H1 (cell line): ENCODE data around the gene NT5C1A. TPM values are rescaled to one million over a fixed set of nuclear protein-coding genes. Genes with fewer than 3 reads are reported as not detected.

ENCODE experiments used
- CTCF ChIA-PET: fragments of 300-600 bp; sonication (Branson Sonifier 250); formaldehyde crosslinking; loops from one replicate; lab custom pipeline; 2021; ENCODE audit not compliant: partially characterized antibody; lab: Charles Lee
- POLR2A ChIA-PET: fragments of 300-600 bp; sonication (Branson Sonifier 250); formaldehyde crosslinking; loops from one replicate; lab custom pipeline; 2021; ENCODE audit warnings: inconsistent platforms; ENCODE audit not compliant: partially characterized antibody; lab: Charles Lee
- DNase-seq, 2 experiments: peaks; one replicate each; pipeline versions ENCODE4 v3.0.0 to v3.0.0-alpha.2; 2010 to 2022; ENCODE audit warnings: low spot score in 2 of 2, low read depth in 1 of 2, mixed read lengths in 1 of 2
- FAIRE-seq: peaks from 2 replicates; lab custom pipeline; 2011; peaks lifted over from hg19 to GRCh38; lab: Jason Lieb, UNC
- H2AFZ ChIP-seq: 2 replicates; pipeline ENCODE4 v1.8.1; 2012; ENCODE audit warnings: low read length, inconsistent platforms
- H2AK5ac ChIP-seq: 2 replicates; pipeline ENCODE4 v1.6.1; 2013; ENCODE audit warnings: low read depth, low read length
- H2BK120ac ChIP-seq: replicated peaks from 2 replicates; pipeline ENCODE3; 2013; ENCODE audit warnings: low read depth, low read length, inconsistent platforms
- H2BK12ac ChIP-seq: 2 replicates; pipeline ENCODE4 v1.6.1; 2013; ENCODE audit warnings: low read depth, low read length
- H2BK15ac ChIP-seq: 2 replicates; pipeline ENCODE4 v1.6.1; 2013; ENCODE audit warnings: low read length
- H2BK20ac ChIP-seq: 2 replicates; pipeline ENCODE4 v1.6.1; 2013; ENCODE audit warnings: low read length
- H2BK5ac ChIP-seq: 2 replicates; pipeline ENCODE4 v1.6.1; 2013; ENCODE audit warnings: low read depth, low read length
- H3K14ac ChIP-seq: 2 replicates; pipeline ENCODE4 v1.6.1; 2013; ENCODE audit warnings: inconsistent platforms; ENCODE audit not compliant: insufficient read length
- H3K18ac ChIP-seq: 2 replicates; pipeline ENCODE4 v1.6.1; 2013; ENCODE audit warnings: low read length; ENCODE audit errors: extremely low read depth
- H3K23ac ChIP-seq: 2 replicates; pipeline ENCODE4 v1.6.1; 2013; ENCODE audit warnings: inconsistent platforms; ENCODE audit not compliant: insufficient read length
- H3K23me2 ChIP-seq: 2 replicates; pipeline ENCODE4 v1.6.1; 2013; ENCODE audit warnings: low read depth, low read length
- H3K27ac ChIP-seq: 2 replicates; pipeline ENCODE4 v1.6.1; 2011; ENCODE audit warnings: low read depth, low read length, inconsistent platforms
- H3K27me3 ChIP-seq, 4 experiments: replicated peaks in 1 of 4; 1 replicate in 1 of 4; 2 replicates in 3 of 4; pipeline versions ENCODE4 v1.6.1 to v1.8.1; 2011 to 2013; ENCODE audit warnings: low read length in 3 of 4, mild to moderate bottlenecking in 3 of 4, inconsistent platforms in 2 of 4, mixed read lengths in 2 of 4, moderate library complexity in 1 of 4; ENCODE audit not compliant: control insufficient read depth in 3 of 4, insufficient read depth in 3 of 4; ENCODE audit errors: extremely low read depth in 1 of 4
- H3K36me3 ChIP-seq, 4 experiments: 2 replicates each; pipeline versions ENCODE4 v1.6.1 to v1.8.1; 2011 to 2013; ENCODE audit warnings: mild to moderate bottlenecking in 4 of 4, low read length in 3 of 4, moderate library complexity in 2 of 4, control low read depth in 1 of 4, inconsistent platforms in 1 of 4; ENCODE audit not compliant: insufficient read depth in 4 of 4, control insufficient read depth in 2 of 4
- H3K4ac ChIP-seq: replicated peaks from 2 replicates; pipeline ENCODE3; 2013; ENCODE audit warnings: low read length, low read depth, mixed read lengths, inconsistent platforms; ENCODE audit not compliant: insufficient read length
- H3K4me1 ChIP-seq, 4 experiments: replicated peaks in 1 of 4; 1 replicate in 1 of 4; 2 replicates in 3 of 4; pipeline versions ENCODE4 v1.6.1 to v1.8.1; 2011 to 2013; ENCODE audit warnings: low read length in 3 of 4, inconsistent platforms in 2 of 4, mixed read lengths in 1 of 4; ENCODE audit not compliant: insufficient read depth in 4 of 4, control insufficient read depth in 3 of 4
- H3K4me2 ChIP-seq, 2 experiments: 2 replicates each; pipeline versions ENCODE4 v1.6.1 to v1.8.1; 2011 to 2013; ENCODE audit warnings: low read depth in 2 of 2, low read length in 2 of 2, control low read depth in 1 of 2, inconsistent platforms in 1 of 2, mild to moderate bottlenecking in 1 of 2; ENCODE audit not compliant: insufficient read depth in 1 of 2
- H3K4me3 ChIP-seq, 4 experiments: fragments of 200-600, 300-600 bp in 1 of 4; sonication (generic), shearing (Covaris generic), sonication (Bioruptor Twin) in 1 of 4; 2 replicates each; pipeline versions ENCODE4 v1.5.1 to v1.8.1; 2011 to 2016; ENCODE audit warnings: low read length in 4 of 4, low read depth in 3 of 4, control low read depth in 2 of 4, inconsistent platforms in 2 of 4, mild to moderate bottlenecking in 2 of 4, mixed read lengths in 1 of 4, moderate library complexity in 1 of 4; ENCODE audit not compliant: insufficient read depth in 2 of 4; ENCODE audit errors: extremely low read depth in 1 of 4
- H3K56ac ChIP-seq: replicated peaks from 2 replicates; pipeline ENCODE3; 2013; ENCODE audit warnings: low read depth, mild to moderate bottlenecking, mixed read lengths, low read length, inconsistent platforms; ENCODE audit not compliant: insufficient read length
- H3K79me1 ChIP-seq: 2 replicates; pipeline ENCODE4 v1.6.1; 2013; ENCODE audit warnings: low read depth, low read length, control low read depth
- H3K79me2 ChIP-seq, 2 experiments: 2 replicates each; pipeline versions ENCODE4 v1.6.1 to v1.8.1; 2012 to 2013; ENCODE audit warnings: low read length in 2 of 2, mild to moderate bottlenecking in 2 of 2, inconsistent platforms in 1 of 2; ENCODE audit not compliant: insufficient read depth in 2 of 2, control insufficient read depth in 1 of 2
- H3K9ac ChIP-seq, 4 experiments: replicated peaks in 1 of 4; 1 replicate in 1 of 4; 2 replicates in 3 of 4; pipeline versions ENCODE4 v1.6.1 to v1.8.1; 2011 to 2013; ENCODE audit warnings: low read depth in 3 of 4, low read length in 3 of 4, control low read depth in 2 of 4, mild to moderate bottlenecking in 2 of 4, moderate library complexity in 2 of 4, inconsistent platforms in 1 of 4; ENCODE audit errors: extremely low read depth in 1 of 4
- H3K9me3 ChIP-seq, 2 experiments: 2 replicates each; pipeline versions ENCODE4 v1.6.1 to v1.8.1; 2012 to 2013; ENCODE audit warnings: mild to moderate bottlenecking in 2 of 2, moderate library complexity in 2 of 2, control low read depth in 1 of 2, inconsistent platforms in 1 of 2, low read depth in 1 of 2, low read length in 1 of 2, mixed read lengths in 1 of 2; ENCODE audit not compliant: insufficient read depth in 2 of 2
- H4K20me1 ChIP-seq, 2 experiments: replicated peaks in 1 of 2; 2 replicates each; pipeline versions ENCODE3 to v1.8.1; 2011 to 2013; ENCODE audit warnings: inconsistent platforms in 2 of 2, low read length in 2 of 2, mild to moderate bottlenecking in 1 of 2; ENCODE audit not compliant: insufficient read depth in 2 of 2, control insufficient read depth in 1 of 2
- H4K5ac ChIP-seq: 2 replicates; pipeline ENCODE4 v1.6.1; 2013; ENCODE audit warnings: low read length, low read depth, mixed read lengths, inconsistent platforms; ENCODE audit not compliant: insufficient read length
- H4K8ac ChIP-seq: 2 replicates; pipeline ENCODE4 v1.8.0; 2013; ENCODE audit warnings: mild to moderate bottlenecking, moderate library complexity, low read length, inconsistent platforms; ENCODE audit not compliant: insufficient read depth; ENCODE audit errors: extremely low read depth
- H4K91ac ChIP-seq: replicated peaks from 2 replicates; pipeline ENCODE3; 2013; ENCODE audit warnings: low read length, mixed read lengths, inconsistent platforms; ENCODE audit not compliant: insufficient read length
- BCL11A ChIP-seq, 2 experiments: IDR thresholded peaks; one replicate each; pipeline ENCODE4 v1.6.1; 2011; ENCODE audit warnings: low read depth in 2 of 2, low read length in 2 of 2, mild to moderate bottlenecking in 2 of 2
- CBX8 ChIP-seq: fragments of 300-800, 300-1000 bp; sonication (generic); IDR thresholded peaks from 2 replicates; pipeline ENCODE4 v1.7.1; 2016; ENCODE audit warnings: low read depth, low read length, borderline replicate concordance
- EP300 ChIP-seq, 2 experiments: IDR thresholded peaks; 1 replicate in 1 of 2; 2 replicates in 1 of 2; pipeline ENCODE4 v1.6.1; 2011 to 2012; ENCODE audit warnings: low read depth in 2 of 2, low read length in 2 of 2, mild to moderate bottlenecking in 2 of 2, borderline replicate concordance in 1 of 2, inconsistent platforms in 1 of 2, moderate library complexity in 1 of 2
- RAD21 ChIP-seq, 2 experiments: IDR thresholded peaks in 1 of 2; conservative IDR thresholded peaks in 1 of 2; 2 replicates each; pipeline ENCODE4 v1.6.1; 2011; ENCODE audit warnings: low read depth in 2 of 2, low read length in 2 of 2, improper control_type of control experiment in 1 of 2, inconsistent platforms in 1 of 2, mild to moderate bottlenecking in 1 of 2, moderate library complexity in 1 of 2
- RXRA ChIP-seq: IDR thresholded peaks from 2 replicates; pipeline ENCODE4 v1.6.1; 2011; ENCODE audit warnings: low read depth, mild to moderate bottlenecking, low read length, moderate library complexity; ENCODE audit not compliant: insufficient read depth
- SP2 ChIP-seq: IDR thresholded peaks from 2 replicates; pipeline ENCODE4 v1.6.1; 2012; ENCODE audit warnings: mild to moderate bottlenecking, low read length, inconsistent platforms
- TEAD4 ChIP-seq: IDR thresholded peaks from 2 replicates; pipeline ENCODE4 v1.6.1; 2012; ENCODE audit warnings: low read depth, low read length, inconsistent platforms, mixed read lengths
- WGBS, 2 experiments: shearing (Covaris generic) in 1 of 2; methylation state at CpG; one replicate each; pipeline versions ENCODE4 v1.1.6 to v1.1.7; 2013 to 2015; ENCODE audit warnings: low lambda C conversion rate in 2 of 2, mixed read lengths in 2 of 2, inconsistent platforms in 1 of 2, low coverage in 1 of 2, missing lambda C conversion rate in 1 of 2; ENCODE audit not compliant: insufficient replicate concordance in 2 of 2, insufficient coverage in 1 of 2, insufficient read length in 1 of 2; ENCODE audit errors: extremely low coverage in 1 of 2, missing lambda C conversion rate in 1 of 2; 5-methylcytosine and 5-hydroxymethylcytosine counted together
- polyA plus RNA-seq, 7 experiments: library from polyadenylated mRNA; depleted of rRNA in 3 of 7; stranded (reverse) in 5 of 7; unstranded in 2 of 7; fragments of >200 nt in 5 of 7; fragments of 200-250 nt in 2 of 7; gene quantifications; 1 replicate in 5 of 7; 2 replicates in 1 of 7; 4 replicates in 1 of 7; pipeline versions ENCODE4 v1.2.1 to v1.2.3, GENCODE V29; 2011 to 2013; ENCODE audit warnings: missing spikeins in 2 of 7, mixed read lengths in 2 of 7
- total RNA-seq: library from RNA; stranded (reverse); fragmentation: NEBNext Ultra II Directional; extraction: Animal tissue kit (Norgen Biotek cat#: 25700); gene quantifications from 2 replicates; pipeline ENCODE4 v1.2.1, GENCODE V29; 2021
- TF ChIP-seq, protein P1 (sequence below): IDR thresholded peaks from 2 replicates; pipeline ENCODE4 v1.6.1; 2012; ENCODE audit warnings: low read length, inconsistent platforms
- TF ChIP-seq, protein P2 (sequence below): IDR thresholded peaks from 2 replicates; pipeline ENCODE4 v1.6.1; 2011; ENCODE audit warnings: low read depth, mild to moderate bottlenecking, low read length; ENCODE audit not compliant: insufficient read depth

The NT5C1A gene
- total and polyA plus RNA-seq, 2 of the 8 experiments (the other 6 are each of a cell fraction or from before 2014, with no cell fraction given), result not detected

DNA sequence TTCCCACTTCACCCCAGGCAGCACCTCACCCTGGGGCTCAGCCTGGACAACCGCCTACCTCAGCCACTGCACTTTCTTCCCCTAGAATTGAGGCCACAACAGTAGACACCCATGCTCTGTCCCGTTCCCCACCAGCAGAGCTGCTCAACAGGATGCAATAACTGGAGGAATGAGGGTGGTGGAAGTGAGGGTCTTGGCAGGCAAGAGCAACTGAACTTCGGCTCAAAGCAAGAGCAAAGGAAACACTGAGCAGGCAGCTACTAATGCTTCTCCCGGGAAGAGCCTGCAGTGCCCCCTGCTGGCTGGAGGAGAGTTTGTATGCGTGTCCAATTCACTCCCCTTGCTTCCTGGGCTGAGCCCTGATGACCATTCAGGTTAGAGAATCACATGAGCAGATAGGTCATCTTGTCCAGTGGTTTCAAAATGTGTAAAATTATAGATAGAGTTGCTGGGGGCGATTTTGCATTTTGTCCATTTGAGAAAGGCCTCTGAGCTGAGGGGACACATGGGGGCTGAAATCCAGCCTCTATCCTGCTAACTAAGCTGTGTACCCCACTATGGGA is 13.9 kb downstream of the NT5C1A start:
- H3K23me2 ChIP-seq, result no peaks in the 10 kb centered on the region
- no peak overlapping the region for H2AK5ac ChIP-seq
- peak; percentile 39 for FAIRE-seq
- no peak overlapping the region for H3K4ac ChIP-seq
- WGBS, 2 experiments, result 25% methylated on average over 6 of the region's 6 CpGs; no CpG with 5 or more reads in 1 of the 2 experiments
- H3K36me3 ChIP-seq, result no peaks in the 10 kb centered on the region
- H2BK5ac ChIP-seq, result 0 out of 2 replicates have a peak overlapping the region, but pooled peaks have one; percentile 44
- H3K4me1 ChIP-seq, result no peaks in the 10 kb centered on the region
- no peak overlapping the region for H3K56ac ChIP-seq
- peaks cover 0 to 2% of the 10 kb centered on the region in 2 experiments for H4K20me1 ChIP-seq
- H3K79me2 ChIP-seq, result no peaks in the 10 kb centered on the region
- H3K27me3 ChIP-seq, result peaks cover 0 to 43% (median 18%) of the 10 kb centered on the region in 4 experiments; a peak in 4 of 7 replicates
- no peak overlapping the region for H3K4me3 ChIP-seq
- H2AFZ ChIP-seq, result peak overlapping the region; percentile 100
- CTCF ChIA-PET, result interaction anchor here (0.5 to 17.8 kb wide), 50 partner anchors 10 to 1456 kb away, joined by 3 to 469 read pairs (median 4); partner anchors contain the start of genes HEYL, HPCAL4, NT5C1A and PPIE
- POLR2A ChIA-PET, result interaction anchor here (0.8 to 2.8 kb wide), 6 partner anchors 11 to 84 kb away, joined by 3 to 11 read pairs (median 3); partner anchors contain the start of gene HEYL
- H3K9me3 ChIP-seq, result no peaks in the 10 kb centered on the region
- no peak overlapping the region for H4K5ac ChIP-seq
- no peaks in the 10 kb centered on the region for H3K79me1 ChIP-seq
- H2BK120ac ChIP-seq, result no peak overlapping the region
- H3K18ac ChIP-seq, result peak overlapping the region; percentile 97; the same call in 1 of the 2 replicates
- H2BK20ac ChIP-seq, result no peak overlapping the region
- H4K8ac ChIP-seq, result peak overlapping the region; percentile 86; the same call in 1 of the 2 replicates
- H3K4me2 ChIP-seq, result peak overlapping the region in 1 of 2 experiments; percentile 44; a peak in 1 of 4 replicates
- no peak overlapping the region for H3K9ac ChIP-seq
- H4K91ac ChIP-seq, result peak overlapping the region; percentile 26
- no peak overlapping the region for H3K14ac ChIP-seq
- no peak overlapping the region for H3K27ac ChIP-seq
- no peak overlapping the region for H3K23ac ChIP-seq
- DNase-seq, result peak; percentile 44 to 82
- H2BK15ac ChIP-seq, result peak overlapping the region; percentile 89; the same call in 1 of the 2 replicates
- H2BK12ac ChIP-seq, result peak overlapping the region; percentile 87; the same call in 1 of the 2 replicates
- TF ChIP-seq RXRA, result no peak
- TF ChIP-seq EP300 (IDR thresholded peaks at IDR 0.05; ENCODE audit: borderline replicate concordance in 1 of 2, low read depth in 2 of 2, low read length in 2 of 2), result no peak
- TF ChIP-seq, protein P1, sequence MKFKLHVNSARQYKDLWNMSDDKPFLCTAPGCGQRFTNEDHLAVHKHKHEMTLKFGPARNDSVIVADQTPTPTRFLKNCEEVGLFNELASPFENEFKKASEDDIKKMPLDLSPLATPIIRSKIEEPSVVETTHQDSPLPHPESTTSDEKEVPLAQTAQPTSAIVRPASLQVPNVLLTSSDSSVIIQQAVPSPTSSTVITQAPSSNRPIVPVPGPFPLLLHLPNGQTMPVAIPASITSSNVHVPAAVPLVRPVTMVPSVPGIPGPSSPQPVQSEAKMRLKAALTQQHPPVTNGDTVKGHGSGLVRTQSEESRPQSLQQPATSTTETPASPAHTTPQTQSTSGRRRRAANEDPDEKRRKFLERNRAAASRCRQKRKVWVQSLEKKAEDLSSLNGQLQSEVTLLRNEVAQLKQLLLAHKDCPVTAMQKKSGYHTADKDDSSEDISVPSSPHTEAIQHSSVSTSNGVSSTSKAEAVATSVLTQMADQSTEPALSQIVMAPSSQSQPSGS, result no peak
- peak; percentile 71 to 79 for TF ChIP-seq RAD21 (IDR thresholded peaks at IDR 0.05 in 1 of 2, conservative IDR thresholded peaks at IDR 0.05 in 1 of 2; ENCODE audit: low read depth in 2 of 2, low read length in 2 of 2)
- no peak for TF ChIP-seq CBX8
- peak; percentile 37; the same call in 1 of the 2 replicates for TF ChIP-seq SP2
- no peak for TF ChIP-seq BCL11A (IDR thresholded peaks at IDR 0.05; ENCODE audit: low read depth in 2 of 2, low read length in 2 of 2)
- TF ChIP-seq, protein P2, sequence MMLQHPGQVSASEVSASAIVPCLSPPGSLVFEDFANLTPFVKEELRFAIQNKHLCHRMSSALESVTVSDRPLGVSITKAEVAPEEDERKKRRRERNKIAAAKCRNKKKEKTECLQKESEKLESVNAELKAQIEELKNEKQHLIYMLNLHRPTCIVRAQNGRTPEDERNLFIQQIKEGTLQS, result no peak
- no peak for TF ChIP-seq TEAD4
